HepG2 (cell line): ENCODE data around the gene TCAP. TPM values are rescaled to one million over a fixed set of nuclear protein-coding genes. Genes with fewer than 3 reads are reported as not detected.

Source experiments
- EP300 ChIP-seq, 3 experiments: sonication (generic) in 1 of 3; formaldehyde crosslinking in 1 of 3; IDR thresholded peaks; 2 replicates each; pipeline versions ENCODE4 v1.5.1 to v1.6.1; 2011 to 2020; ENCODE audit warnings: low read depth in 2 of 3, low read length in 2 of 3, borderline replicate concordance in 1 of 3, improper control_type of control experiment in 1 of 3, mild to moderate bottlenecking in 1 of 3, missing genetic modification reagents in 1 of 3, moderate library complexity in 1 of 3
- ZKSCAN5 ChIP-seq: sonication (generic); formaldehyde crosslinking; IDR thresholded peaks from 2 replicates; pipeline ENCODE4 v1.5.1; 2020; ENCODE audit warnings: mild to moderate bottlenecking, missing genetic modification reagents
- polyA plus RNA-seq, 8 experiments: library from polyadenylated mRNA; depleted of rRNA in 3 of 8; stranded (reverse) in 7 of 8; unstranded in 1 of 8; fragments of >200 nt; fragmentation: Illumina TruSeq in 4 of 8; extraction: Trizol in 4 of 8; gene quantifications; 2 replicates each; pipeline versions ENCODE4 v1.2.1 to v1.2.3, GENCODE V29; 2011 to 2016; ENCODE audit warnings: low read depth in 4 of 8, missing spikeins in 1 of 8, mixed read lengths in 1 of 8; ENCODE audit not compliant: insufficient read depth in 1 of 8
- total RNA-seq, 5 experiments: library from RNA; depleted of rRNA; stranded (reverse); fragments of >200 nt; fragmentation: Illumina TruSeq; extraction: Trizol; gene quantifications; 2 replicates each; pipeline ENCODE4 v1.2.3, GENCODE V29; 2016; ENCODE audit warnings: low read depth in 1 of 5
- TF ChIP-seq, protein P1 (sequence below): sonication (generic); formaldehyde crosslinking; IDR thresholded peaks from 2 replicates; pipeline ENCODE4 v1.4.0; 2020; ENCODE audit warnings: missing genetic modification reagents, mild to moderate bottlenecking, borderline replicate concordance
- TF ChIP-seq, protein P2 (sequence below): sonication (generic); formaldehyde crosslinking; IDR thresholded peaks from 2 replicates; pipeline ENCODE4 v1.5.0; 2020; ENCODE audit warnings: mild to moderate bottlenecking, missing genetic modification reagents
- TF ChIP-seq, protein P3 (sequence below): IDR thresholded peaks from 2 replicates; pipeline ENCODE4 v1.6.1; 2016; ENCODE audit warnings: low read depth, borderline replicate concordance

The TCAP gene
- total and polyA plus RNA-seq, 2 of the 13 experiments (the other 11 are each of a cell fraction or from before 2014, with no cell fraction given), result 0.24 to 0.65 TPM

DNA sequence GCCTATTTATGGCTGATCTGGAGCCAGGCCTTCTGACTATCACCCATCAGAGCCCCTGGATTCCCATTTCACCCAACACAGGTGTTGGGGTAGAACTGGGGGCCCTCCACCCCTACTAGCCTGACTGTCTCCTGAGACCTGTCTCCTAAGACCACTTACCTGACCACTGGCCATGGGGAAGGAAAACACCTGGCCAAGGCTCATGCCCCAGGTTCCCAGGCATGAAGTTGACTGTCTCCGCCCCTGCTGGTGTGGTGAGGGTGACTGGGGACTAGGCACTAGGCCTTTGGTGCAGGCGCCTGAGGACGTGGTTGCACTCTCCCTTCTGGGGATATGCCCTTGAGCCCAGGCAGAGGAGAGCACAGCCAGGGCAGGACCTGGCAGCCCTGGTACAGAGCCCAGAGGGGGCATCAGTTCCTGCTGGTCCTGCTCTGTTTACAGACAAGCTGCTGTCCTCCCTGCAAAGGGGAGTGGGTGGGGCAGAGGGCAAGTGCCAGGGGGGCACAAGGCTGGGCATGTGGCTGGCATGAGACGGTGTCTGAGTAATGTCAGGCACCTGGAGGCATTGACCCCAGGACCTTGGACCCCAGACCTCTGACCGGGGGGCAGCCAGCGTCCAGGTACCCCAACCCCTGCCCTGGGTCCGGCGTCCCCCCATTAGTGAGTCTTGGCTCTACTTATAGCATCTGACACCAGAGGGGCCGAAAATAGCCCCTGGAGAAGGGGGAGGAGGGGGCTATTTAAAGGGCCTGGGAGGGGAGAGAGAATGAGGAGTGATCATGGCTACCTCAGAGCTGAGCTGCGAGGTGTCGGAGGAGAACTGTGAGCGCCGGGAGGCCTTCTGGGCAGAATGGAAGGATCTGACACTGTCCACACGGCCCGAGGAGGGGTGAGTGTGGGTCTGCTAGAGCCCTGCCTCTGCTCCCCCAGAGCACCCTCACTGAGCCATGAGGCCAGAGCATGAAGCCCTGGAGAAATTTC is at the start of gene TCAP (continued):
- TF ChIP-seq EP300 (IDR thresholded peaks at IDR 0.05; ENCODE audit: low read depth in 2 of 2, low read length in 2 of 2) (no peak), EP300 (CRISPR knock-in tag; IDR thresholded peaks at IDR 0.05; ENCODE audit: borderline replicate concordance) (no peak), ZKSCAN5 (CRISPR knock-in tag) (no peak)
- TF ChIP-seq, protein P1, sequence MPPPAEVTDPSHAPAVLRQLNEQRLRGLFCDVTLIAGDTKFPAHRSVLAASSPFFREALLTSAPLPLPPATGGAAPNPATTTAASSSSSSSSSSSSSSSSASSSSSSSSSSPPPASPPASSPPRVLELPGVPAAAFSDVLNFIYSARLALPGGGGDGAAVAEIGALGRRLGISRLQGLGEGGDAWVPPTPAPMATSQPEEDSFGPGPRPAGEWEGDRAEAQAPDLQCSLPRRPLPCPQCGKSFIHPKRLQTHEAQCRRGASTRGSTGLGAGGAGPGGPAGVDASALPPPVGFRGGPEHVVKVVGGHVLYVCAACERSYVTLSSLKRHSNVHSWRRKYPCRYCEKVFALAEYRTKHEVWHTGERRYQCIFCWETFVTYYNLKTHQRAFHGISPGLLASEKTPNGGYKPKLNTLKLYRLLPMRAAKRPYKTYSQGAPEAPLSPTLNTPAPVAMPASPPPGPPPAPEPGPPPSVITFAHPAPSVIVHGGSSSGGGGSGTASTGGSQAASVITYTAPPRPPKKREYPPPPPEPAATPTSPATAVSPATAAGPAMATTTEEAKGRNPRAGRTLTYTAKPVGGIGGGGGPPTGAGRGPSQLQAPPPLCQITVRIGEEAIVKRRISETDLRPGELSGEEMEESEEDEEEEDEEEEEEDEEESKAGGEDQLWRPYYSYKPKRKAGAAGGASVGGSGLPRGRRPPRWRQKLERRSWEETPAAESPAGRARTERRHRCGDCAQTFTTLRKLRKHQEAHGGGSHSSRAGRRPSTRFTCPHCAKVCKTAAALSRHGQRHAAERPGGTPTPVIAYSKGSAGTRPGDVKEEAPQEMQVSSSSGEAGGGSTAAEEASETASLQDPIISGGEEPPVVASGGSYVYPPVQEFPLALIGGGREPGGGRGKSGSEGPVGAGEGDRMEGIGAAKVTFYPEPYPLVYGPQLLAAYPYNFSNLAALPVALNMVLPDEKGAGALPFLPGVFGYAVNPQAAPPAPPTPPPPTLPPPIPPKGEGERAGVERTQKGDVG, result no peak
- TF ChIP-seq, protein P2, sequence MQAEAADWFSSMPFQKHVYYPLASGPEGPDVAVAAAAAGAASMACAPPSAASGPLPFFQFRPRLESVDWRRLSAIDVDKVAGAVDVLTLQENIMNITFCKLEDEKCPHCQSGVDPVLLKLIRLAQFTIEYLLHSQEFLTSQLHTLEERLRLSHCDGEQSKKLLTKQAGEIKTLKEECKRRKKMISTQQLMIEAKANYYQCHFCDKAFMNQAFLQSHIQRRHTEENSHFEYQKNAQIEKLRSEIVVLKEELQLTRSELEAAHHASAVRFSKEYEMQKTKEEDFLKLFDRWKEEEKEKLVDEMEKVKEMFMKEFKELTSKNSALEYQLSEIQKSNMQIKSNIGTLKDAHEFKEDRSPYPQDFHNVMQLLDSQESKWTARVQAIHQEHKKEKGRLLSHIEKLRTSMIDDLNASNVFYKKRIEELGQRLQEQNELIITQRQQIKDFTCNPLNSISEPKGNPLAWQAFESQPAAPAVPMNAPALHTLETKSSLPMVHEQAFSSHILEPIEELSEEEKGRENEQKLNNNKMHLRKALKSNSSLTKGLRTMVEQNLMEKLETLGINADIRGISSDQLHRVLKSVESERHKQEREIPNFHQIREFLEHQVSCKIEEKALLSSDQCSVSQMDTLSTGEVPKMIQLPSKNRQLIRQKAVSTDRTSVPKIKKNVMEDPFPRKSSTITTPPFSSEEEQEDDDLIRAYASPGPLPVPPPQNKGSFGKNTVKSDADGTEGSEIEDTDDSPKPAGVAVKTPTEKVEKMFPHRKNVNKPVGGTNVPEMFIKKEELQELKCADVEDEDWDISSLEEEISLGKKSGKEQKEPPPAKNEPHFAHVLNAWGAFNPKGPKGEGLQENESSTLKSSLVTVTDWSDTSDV (CRISPR knock-in tag), result peak; percentile 63; the same call in 1 of the 2 replicates
- TF ChIP-seq, protein P3, sequence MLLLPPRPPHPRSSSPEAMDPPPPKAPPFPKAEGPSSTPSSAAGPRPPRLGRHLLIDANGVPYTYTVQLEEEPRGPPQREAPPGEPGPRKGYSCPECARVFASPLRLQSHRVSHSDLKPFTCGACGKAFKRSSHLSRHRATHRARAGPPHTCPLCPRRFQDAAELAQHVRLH (CRISPR knock-in tag), result no peak
